B cell (primary cell): ENCODE measurements around the gene ACTR1B. TPM values are rescaled to one million over a fixed set of nuclear protein-coding genes. Genes with fewer than 3 reads are reported as not detected.
"Not testable (repeated sequence)": the region's sequence is repeated elsewhere in the genome, so short reads cannot be mapped to it uniquely, and the experiment has no call there.

Source experiments
- ATAC-seq: fragments of 200-7000 bp; cut with Tn5 transposase; one replicate; pipeline ENCODE4 v1.10.0; 2021; ENCODE audit warnings: low read depth, mild to moderate bottlenecking, moderate number of reproducible peaks, moderate library complexity
- CTCF ChIA-PET: fragments of 350-600 bp; sonication (Branson Sonifier 250); formaldehyde crosslinking; loops from one replicate; lab custom pipeline; 2021; ENCODE audit warnings: antibody characterized with exemption, inconsistent platforms; lab: Charles Lee
- POLR2A ChIA-PET: fragments of 350-600 bp; sonication (Branson Sonifier 250); formaldehyde crosslinking; loops from one replicate; lab custom pipeline; 2021; ENCODE audit warnings: antibody characterized with exemption; lab: Charles Lee
- DNase-seq: peaks from one replicate; pipeline ENCODE4 v3.0.0; 2013
- H2AFZ ChIP-seq: 2 replicates; pipeline ENCODE4 v1.6.1; 2012; ENCODE audit warnings: mild to moderate bottlenecking, low read depth, low read length; ENCODE audit not compliant: insufficient read depth, poor library complexity, severe bottlenecking
- H3K27ac ChIP-seq, 2 donors: 1 replicate in 1 of 2; 2 replicates in 1 of 2; pipeline ENCODE4 v1.5.1; 2012 to 2013; ENCODE audit warnings: low read length in 2 of 2, mild to moderate bottlenecking in 2 of 2, moderate library complexity in 1 of 2
- H3K27me3 ChIP-seq, 4 experiments: fragments of 200-600 bp in 1 of 4; sonication (generic) in 1 of 4; replicated peaks in 1 of 4; 1 replicate in 2 of 4; 2 replicates in 2 of 4; pipeline versions ENCODE4 v1.6.1 to v1.7.0; 2013 to 2016; ENCODE audit warnings: low read length in 3 of 4, mild to moderate bottlenecking in 2 of 4, mixed read lengths in 1 of 4, moderate library complexity in 1 of 4; ENCODE audit not compliant: insufficient read depth in 4 of 4, control insufficient read depth in 3 of 4; ENCODE audit errors: control extremely low read depth in 1 of 4
- H3K36me3 ChIP-seq, 2 experiments: replicated peaks in 1 of 2; 1 replicate in 1 of 2; 2 replicates in 1 of 2; pipeline versions ENCODE4 v1.6.1 to v1.7.1; 2013; ENCODE audit warnings: low read length in 1 of 2; ENCODE audit not compliant: insufficient read depth in 2 of 2, control insufficient read depth in 1 of 2; ENCODE audit errors: control extremely low read depth in 1 of 2, extremely low read depth in 1 of 2
- H3K4me1 ChIP-seq, 2 donors: fragments of 200-600 bp in 1 of 2; sonication (generic) in 1 of 2; 1 replicate in 1 of 2; 2 replicates in 1 of 2; pipeline versions ENCODE4 v1.5.1 to v1.6.1; 2013 to 2017; ENCODE audit warnings: low read length in 2 of 2; ENCODE audit not compliant: control insufficient read depth in 2 of 2, insufficient read depth in 2 of 2
- H3K4me2 ChIP-seq: replicated peaks from 2 replicates; pipeline ENCODE3; 2012; ENCODE audit warnings: mild to moderate bottlenecking, low read depth, low read length; ENCODE audit not compliant: poor library complexity, severe bottlenecking
- H3K4me3 ChIP-seq, 5 experiments: fragments of 200-600 bp in 1 of 5; sonication (generic) in 1 of 5; 1 replicate in 3 of 5; 2 replicates in 2 of 5; pipeline versions ENCODE4 v1.5.1 to v1.7.0; 2011 to 2016; ENCODE audit warnings: low read length in 4 of 5, mild to moderate bottlenecking in 4 of 5, low read depth in 2 of 5, control low read depth in 1 of 5, moderate library complexity in 1 of 5; ENCODE audit not compliant: insufficient read depth in 1 of 5; ENCODE audit errors: control extremely low read depth in 1 of 5, extremely low read depth in 1 of 5
- H3K79me2 ChIP-seq: fragments of 200-600 bp; sonication (generic); one replicate; pipeline ENCODE4 v1.6.0; 2016; ENCODE audit warnings: low read length; ENCODE audit not compliant: control insufficient read depth, insufficient read depth
- H3K9ac ChIP-seq: fragments of 200-600 bp; sonication (generic); 2 replicates; pipeline ENCODE4 v1.6.1; 2017; ENCODE audit warnings: mild to moderate bottlenecking, low read length, moderate library complexity
- H3K9me3 ChIP-seq, 3 donors: one replicate each; pipeline versions ENCODE4 v1.6.1 to v1.7.1; 2013; ENCODE audit warnings: low read length in 2 of 3; ENCODE audit not compliant: control insufficient read depth in 2 of 3, insufficient read depth in 1 of 3; ENCODE audit errors: control extremely low read depth in 1 of 3
- H4K20me1 ChIP-seq: 2 replicates; pipeline ENCODE4 v1.6.0; 2012; ENCODE audit warnings: mild to moderate bottlenecking, low read length; ENCODE audit not compliant: insufficient read depth, control insufficient read depth, poor library complexity, severe bottlenecking
- H3K27ac Mint-ChIP-seq: one replicate; pipeline ENCODE4 v1.8.0; 2021; ENCODE audit warnings: mixed read lengths
- H3K27me3 Mint-ChIP-seq: one replicate; pipeline ENCODE4 v1.8.0; 2021; ENCODE audit warnings: mixed read lengths
- H3K4me1 Mint-ChIP-seq: one replicate; pipeline ENCODE4 v1.8.0; 2021; ENCODE audit warnings: mixed read lengths
- H3K4me3 Mint-ChIP-seq: one replicate; pipeline ENCODE4 v1.8.0; 2021; ENCODE audit warnings: mixed read lengths
- H3K9me3 Mint-ChIP-seq: one replicate; pipeline ENCODE4 v1.8.0; 2022; ENCODE audit warnings: mixed read lengths; ENCODE audit not compliant: insufficient read depth
- EZH2 ChIP-seq: IDR thresholded peaks from 2 replicates; pipeline ENCODE4 v1.6.1; 2012; ENCODE audit warnings: borderline replicate concordance, low read depth, mild to moderate bottlenecking, moderate library complexity, low read length; ENCODE audit not compliant: insufficient read depth, poor library complexity, severe bottlenecking
- WGBS: methylation state at CpG from one replicate; pipeline ENCODE4 v1.1.5; 2013; ENCODE audit warnings: missing lambda C conversion rate; ENCODE audit not compliant: insufficient coverage; 5-methylcytosine and 5-hydroxymethylcytosine counted together
- intact Hi-C: fragments of 100-400 bp; cut with micrococcal nuclease; formaldehyde crosslinking; loops from one replicate; pipeline ENCODE4 v1.10.0; 2022
- polyA plus RNA-seq: library from polyadenylated mRNA; depleted of rRNA; stranded (reverse); fragments of >200 nt; gene quantifications from 2 replicates; pipeline ENCODE4 v1.2.3, GENCODE V29; 2012
- total RNA-seq, 2 donors: library from RNA; stranded (reverse); fragments of 120-200 nt in 1 of 2; gene quantifications; 1 replicate in 1 of 2; 2 replicates in 1 of 2; pipeline versions ENCODE4 v1.2.3 to v1.2.4, GENCODE V29; 2013 to 2022
- TF ChIP-seq, protein P1 (sequence below): fragments of 200-600 bp; IDR thresholded peaks from one replicate; pipeline ENCODE4 v1.8.0; 2022; ENCODE audit warnings: antibody characterized with exemption, mild to moderate bottlenecking

Gene ACTR1B
- total and polyA plus RNA-seq, 2 donors (not counting 1 experiment from before 2014, with no cell fraction given): 69.0 to 143 TPM

DNA sequence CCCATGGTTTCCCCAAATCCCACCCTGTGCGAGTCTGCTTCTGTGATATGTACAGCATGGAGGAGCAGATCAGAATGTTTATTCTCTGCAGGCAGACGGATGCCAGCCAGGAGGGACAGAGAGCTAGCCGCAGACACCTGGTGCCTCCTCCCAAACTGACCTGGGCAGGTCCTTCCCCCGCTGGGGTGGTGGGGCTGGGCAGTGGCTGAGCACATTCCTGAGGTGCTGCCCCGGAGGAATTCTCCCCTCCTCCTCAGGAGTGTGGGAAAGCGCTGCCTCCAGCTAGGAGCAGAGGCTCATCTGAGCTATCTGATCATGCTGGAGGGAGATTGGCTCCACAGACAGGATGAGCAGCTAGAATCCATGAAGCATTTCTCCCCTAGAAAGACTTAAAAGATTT lies 27.3 kb upstream of the ACTR1B start:
- no peak overlapping the region for H3K27ac ChIP-seq
- no peaks in the 10 kb centered on the region for H3K79me2 ChIP-seq
- no peak for DNase-seq
- H4K20me1 ChIP-seq: no peaks in the 10 kb centered on the region
- no peak overlapping the region for H3K4me3 ChIP-seq
- no peak overlapping the region for H3K9ac ChIP-seq
- no peak for ATAC-seq
- intact Hi-C loops: no loop called here
- no peaks in the 10 kb centered on the region for H3K9me3 ChIP-seq
- no peaks in the 10 kb centered on the region for H3K4me1 ChIP-seq
- Mint-ChIP-seq H3K9me3 (no peaks in the 10 kb centered on the region), H3K4me3 (no peak overlapping the region), H3K4me1 (peaks cover 3% of the 10 kb centered on the region), H3K27ac (no peak overlapping the region), H3K27me3 (no peaks in the 10 kb centered on the region)
- no peak overlapping the region for H2AFZ ChIP-seq
- TF ChIP-seq EZH2: no peak
- TF ChIP-seq, protein P1, sequence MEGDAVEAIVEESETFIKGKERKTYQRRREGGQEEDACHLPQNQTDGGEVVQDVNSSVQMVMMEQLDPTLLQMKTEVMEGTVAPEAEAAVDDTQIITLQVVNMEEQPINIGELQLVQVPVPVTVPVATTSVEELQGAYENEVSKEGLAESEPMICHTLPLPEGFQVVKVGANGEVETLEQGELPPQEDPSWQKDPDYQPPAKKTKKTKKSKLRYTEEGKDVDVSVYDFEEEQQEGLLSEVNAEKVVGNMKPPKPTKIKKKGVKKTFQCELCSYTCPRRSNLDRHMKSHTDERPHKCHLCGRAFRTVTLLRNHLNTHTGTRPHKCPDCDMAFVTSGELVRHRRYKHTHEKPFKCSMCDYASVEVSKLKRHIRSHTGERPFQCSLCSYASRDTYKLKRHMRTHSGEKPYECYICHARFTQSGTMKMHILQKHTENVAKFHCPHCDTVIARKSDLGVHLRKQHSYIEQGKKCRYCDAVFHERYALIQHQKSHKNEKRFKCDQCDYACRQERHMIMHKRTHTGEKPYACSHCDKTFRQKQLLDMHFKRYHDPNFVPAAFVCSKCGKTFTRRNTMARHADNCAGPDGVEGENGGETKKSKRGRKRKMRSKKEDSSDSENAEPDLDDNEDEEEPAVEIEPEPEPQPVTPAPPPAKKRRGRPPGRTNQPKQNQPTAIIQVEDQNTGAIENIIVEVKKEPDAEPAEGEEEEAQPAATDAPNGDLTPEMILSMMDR: no peak
- no peaks in the 10 kb centered on the region for H3K36me3 ChIP-seq
- H3K4me2 ChIP-seq: no peak overlapping the region
- WGBS: 100% methylated on average over 4 of the region's 6 CpGs
- H3K27me3 ChIP-seq: no peaks in the 10 kb centered on the region
- ChIA-PET CTCF (interaction anchor here (1.1 to 1.7 kb wide), 2 partner anchors 9 to 101 kb away, joined by 3 to 7 read pairs; no protein-coding TSS in a partner anchor), POLR2A (no interaction called here)

DNA sequence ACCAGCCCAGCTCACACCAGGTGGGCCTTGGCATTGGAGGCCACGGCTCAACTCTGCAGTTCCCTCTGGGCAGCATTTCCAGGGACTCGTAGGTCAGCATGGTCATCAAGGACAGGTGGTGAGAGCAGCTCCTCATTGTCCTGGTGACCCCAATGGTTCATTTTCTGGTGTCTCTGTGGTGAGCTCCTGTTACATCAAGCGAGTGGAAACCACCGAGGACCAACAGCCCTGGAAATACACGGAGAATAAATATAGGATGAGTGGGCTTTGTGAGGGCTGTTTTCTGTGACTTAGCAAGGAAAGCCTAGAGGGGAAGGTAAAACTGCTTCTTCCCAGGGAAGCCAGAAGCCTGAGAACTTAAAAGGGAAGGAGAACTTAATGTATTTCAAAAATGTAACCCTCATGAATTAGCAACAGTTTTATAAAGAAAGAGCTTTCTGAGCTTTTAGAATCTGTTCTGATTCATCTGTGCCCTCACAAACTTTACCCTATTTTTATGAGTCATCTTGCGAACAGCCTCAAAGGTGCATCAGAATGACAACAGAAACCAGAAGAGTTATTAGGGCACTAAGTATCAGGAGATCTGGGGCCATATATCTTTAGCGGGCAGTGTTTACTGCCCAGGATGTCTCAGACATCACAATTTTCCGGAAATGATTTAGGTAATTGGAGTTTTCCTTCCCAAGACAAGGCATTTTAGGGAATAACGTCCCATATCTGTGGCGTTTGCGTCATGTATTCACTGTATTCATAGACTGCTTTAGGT lies 24.4 kb upstream of the ACTR1B start:
- no peak overlapping the region for H2AFZ ChIP-seq
- intact Hi-C loops: no loop called here
- H3K9ac ChIP-seq: no peak overlapping the region
- H3K79me2 ChIP-seq: no peaks in the 10 kb centered on the region
- no peaks in the 10 kb centered on the region for H3K9me3 ChIP-seq
- H4K20me1 ChIP-seq: no peaks in the 10 kb centered on the region
- TF ChIP-seq, protein P1: no peak
- no peak for TF ChIP-seq EZH2
- no peaks in the 10 kb centered on the region for H3K36me3 ChIP-seq
- H3K4me3 ChIP-seq: no peak overlapping the region
- no peaks in the 10 kb centered on the region for H3K4me1 ChIP-seq
- WGBS: 86% methylated on average over 8 of the region's 11 CpGs
- Mint-ChIP-seq H3K9me3 (no peaks in the 10 kb centered on the region), H3K27me3 (no peaks in the 10 kb centered on the region), H3K27ac (no peak overlapping the region), H3K4me1 (peaks cover 3% of the 10 kb centered on the region), H3K4me3 (no peak overlapping the region)
- ChIA-PET POLR2A (no interaction called here), CTCF (interaction anchor here (1.0 kb wide), 1 partner anchor 12 kb away, joined by 3 read pairs; no protein-coding TSS in a partner anchor)
- H3K27me3 ChIP-seq: no peaks in the 10 kb centered on the region
- no peak overlapping the region for H3K4me2 ChIP-seq
- no peak overlapping the region for H3K27ac ChIP-seq
- ATAC-seq (no peak), DNase-seq (no peak)

DNA sequence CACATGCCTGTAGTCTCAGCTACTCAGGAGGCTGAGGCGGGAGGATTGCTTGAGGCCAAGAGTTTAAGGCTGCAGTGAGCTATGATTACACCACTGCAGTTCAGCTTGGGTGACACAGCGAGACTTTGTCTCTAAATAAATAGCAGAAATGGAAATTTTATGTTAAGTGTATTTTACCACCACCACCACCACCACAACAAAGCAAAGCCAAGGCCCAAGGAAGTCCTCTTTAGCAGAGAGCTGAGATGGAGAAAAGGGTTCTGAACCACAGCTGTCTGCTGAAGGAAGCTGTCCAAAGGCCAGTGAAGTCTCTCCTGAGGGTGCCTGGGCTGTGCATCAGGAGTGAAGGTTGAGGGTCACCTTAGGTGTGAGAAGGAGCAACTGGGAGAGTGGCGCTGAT lies 23.4 kb upstream of the ACTR1B start:
- H2AFZ ChIP-seq, H3K9ac ChIP-seq, intact Hi-C loops, H3K27ac ChIP-seq, H4K20me1 ChIP-seq, ATAC-seq, H3K4me1 ChIP-seq, H3K79me2 ChIP-seq, H3K9me3 Mint-ChIP-seq, DNase-seq, POLR2A ChIA-PET, H3K4me1 Mint-ChIP-seq, H3K9me3 ChIP-seq, H3K4me2 ChIP-seq, H3K27me3 ChIP-seq, H3K27ac Mint-ChIP-seq, H3K4me3 ChIP-seq, H3K4me3 Mint-ChIP-seq, H3K36me3 ChIP-seq, H3K27me3 Mint-ChIP-seq: not testable (repeated sequence)
- CTCF ChIA-PET: interaction anchor here (0.7 kb wide), 1 partner anchor 9 kb away, joined by 5 read pairs; no protein-coding TSS in a partner anchor
- WGBS: 67% methylated on average over 1 of the region's 3 CpGs
